HepG2 (cell line): ENCODE measurements around the gene TSC22D1. TPM values are rescaled to one million over a fixed set of nuclear protein-coding genes. Genes with fewer than 3 reads are reported as not detected.

Source experiments
- CHCHD3 ChIP-seq: sonication (generic); formaldehyde crosslinking; IDR thresholded peaks from 2 replicates; pipeline ENCODE4 v1.8.0; 2022; ENCODE audit warnings: mild to moderate bottlenecking, missing genetic modification reagents, moderate library complexity
- ERF ChIP-seq: IDR thresholded peaks from 2 replicates; pipeline ENCODE4 v1.6.1; 2018; ENCODE audit warnings: missing biosample characterization, missing genetic modification reagents
- FOXC1 ChIP-seq: sonication (generic); formaldehyde crosslinking; IDR thresholded peaks from 2 replicates; pipeline ENCODE4 v1.8.0; 2022; ENCODE audit warnings: mild to moderate bottlenecking, missing genetic modification reagents, borderline replicate concordance
- GTF2F1 ChIP-seq: fragments of 150-350 bp; IDR thresholded peaks from 2 replicates; pipeline ENCODE4 v1.6.1; 2014; ENCODE audit warnings: low read length
- IKZF4 ChIP-seq: sonication (generic); formaldehyde crosslinking; IDR thresholded peaks from 2 replicates; pipeline ENCODE4 v1.5.1; 2020; ENCODE audit warnings: borderline replicate concordance, mild to moderate bottlenecking, low read depth, missing genetic modification reagents; ENCODE audit errors: not compliant biosample characterization
- MYC ChIP-seq: sonication (generic); formaldehyde crosslinking; IDR thresholded peaks from 2 replicates; pipeline ENCODE4 v1.9.0; 2021; ENCODE audit warnings: missing genetic modification reagents, borderline replicate concordance
- NR2F6 ChIP-seq, 2 experiments: IDR thresholded peaks; 2 replicates each; pipeline ENCODE4 v1.6.1; 2016; ENCODE audit warnings: antibody characterized with exemption in 1 of 2, mild to moderate bottlenecking in 1 of 2
- NRL ChIP-seq: sonication (generic); formaldehyde crosslinking; IDR thresholded peaks from 2 replicates; pipeline ENCODE4 v1.5.0; 2020; ENCODE audit warnings: missing genetic modification reagents, mild to moderate bottlenecking, moderate library complexity, borderline replicate concordance
- RARA ChIP-seq: IDR thresholded peaks from 2 replicates; pipeline ENCODE4 v1.6.1; 2016; ENCODE audit warnings: missing genetic modification reagents, missing compliant biosample characterization
- TCF12 ChIP-seq, 2 experiments: fragments of 450-650 bp in 1 of 2; sonication (generic) in 1 of 2; formaldehyde crosslinking in 1 of 2; IDR thresholded peaks; 2 replicates each; pipeline versions ENCODE4 v1.6.1 to v1.8.0; 2017 to 2022; ENCODE audit warnings: antibody characterized with exemption in 1 of 2, mild to moderate bottlenecking in 1 of 2, missing genetic modification reagents in 1 of 2, moderate library complexity in 1 of 2
- THAP11 ChIP-seq: IDR thresholded peaks from 2 replicates; pipeline ENCODE4 v1.6.1; 2016; ENCODE audit warnings: missing biosample characterization, missing genetic modification reagents
- ZBTB8A ChIP-seq: sonication (generic); formaldehyde crosslinking; IDR thresholded peaks from 2 replicates; pipeline ENCODE4 v1.4.0; 2020; ENCODE audit warnings: mild to moderate bottlenecking, low read depth, missing genetic modification reagents, borderline replicate concordance
- ZFYVE20 ChIP-seq: sonication (generic); formaldehyde crosslinking; IDR thresholded peaks from 2 replicates; pipeline ENCODE4 v1.8.0; 2023; ENCODE audit warnings: low read depth, mild to moderate bottlenecking, moderate library complexity, missing genetic modification reagents, borderline replicate concordance
- ZNF101 ChIP-seq: sonication (generic); formaldehyde crosslinking; IDR thresholded peaks from 2 replicates; pipeline ENCODE4 v1.4.0; 2020; ENCODE audit warnings: mild to moderate bottlenecking, low read depth, missing genetic modification reagents, borderline replicate concordance
- ZNF180 ChIP-seq: sonication (generic); formaldehyde crosslinking; IDR thresholded peaks from 2 replicates; pipeline ENCODE4 v1.4.0; 2020; ENCODE audit warnings: low read depth, missing genetic modification reagents, borderline replicate concordance
- ZNF879 ChIP-seq: sonication (generic); formaldehyde crosslinking; IDR thresholded peaks from 2 replicates; pipeline ENCODE4 v1.8.1; 2023; ENCODE audit warnings: missing genetic modification reagents
- polyA plus RNA-seq, 8 experiments: library from polyadenylated mRNA; depleted of rRNA in 3 of 8; stranded (reverse) in 7 of 8; unstranded in 1 of 8; fragments of >200 nt; fragmentation: Illumina TruSeq in 4 of 8; extraction: Trizol in 4 of 8; gene quantifications; 2 replicates each; pipeline versions ENCODE4 v1.2.1 to v1.2.3, GENCODE V29; 2011 to 2016; ENCODE audit warnings: low read depth in 4 of 8, missing spikeins in 1 of 8, mixed read lengths in 1 of 8; ENCODE audit not compliant: insufficient read depth in 1 of 8
- total RNA-seq, 5 experiments: library from RNA; depleted of rRNA; stranded (reverse); fragments of >200 nt; fragmentation: Illumina TruSeq; extraction: Trizol; gene quantifications; 2 replicates each; pipeline ENCODE4 v1.2.3, GENCODE V29; 2016; ENCODE audit warnings: low read depth in 1 of 5
- TF ChIP-seq, protein P1 (sequence below): sonication (generic); formaldehyde crosslinking; IDR thresholded peaks from 2 replicates; pipeline ENCODE4 v1.4.0; 2020; ENCODE audit warnings: missing genetic modification reagents
- TF ChIP-seq, protein P2 (sequence below): sonication (generic); formaldehyde crosslinking; IDR thresholded peaks from 2 replicates; pipeline ENCODE4 v1.5.0; 2020; ENCODE audit warnings: missing genetic modification reagents
- TF ChIP-seq, protein P3 (sequence below): sonication (generic); formaldehyde crosslinking; IDR thresholded peaks from 2 replicates; pipeline ENCODE4 v1.4.0; 2020; ENCODE audit warnings: missing genetic modification reagents
- TF ChIP-seq, protein P4 (sequence below): sonication (generic); formaldehyde crosslinking; IDR thresholded peaks from 2 replicates; pipeline ENCODE4 v1.5.1; 2020; ENCODE audit warnings: mild to moderate bottlenecking, missing genetic modification reagents

TSC22D1 gene
- total and polyA plus RNA-seq, 2 of the 13 experiments (the other 11 are each of a cell fraction or from before 2014, with no cell fraction given): 18.4 to 35.7 TPM

DNA sequence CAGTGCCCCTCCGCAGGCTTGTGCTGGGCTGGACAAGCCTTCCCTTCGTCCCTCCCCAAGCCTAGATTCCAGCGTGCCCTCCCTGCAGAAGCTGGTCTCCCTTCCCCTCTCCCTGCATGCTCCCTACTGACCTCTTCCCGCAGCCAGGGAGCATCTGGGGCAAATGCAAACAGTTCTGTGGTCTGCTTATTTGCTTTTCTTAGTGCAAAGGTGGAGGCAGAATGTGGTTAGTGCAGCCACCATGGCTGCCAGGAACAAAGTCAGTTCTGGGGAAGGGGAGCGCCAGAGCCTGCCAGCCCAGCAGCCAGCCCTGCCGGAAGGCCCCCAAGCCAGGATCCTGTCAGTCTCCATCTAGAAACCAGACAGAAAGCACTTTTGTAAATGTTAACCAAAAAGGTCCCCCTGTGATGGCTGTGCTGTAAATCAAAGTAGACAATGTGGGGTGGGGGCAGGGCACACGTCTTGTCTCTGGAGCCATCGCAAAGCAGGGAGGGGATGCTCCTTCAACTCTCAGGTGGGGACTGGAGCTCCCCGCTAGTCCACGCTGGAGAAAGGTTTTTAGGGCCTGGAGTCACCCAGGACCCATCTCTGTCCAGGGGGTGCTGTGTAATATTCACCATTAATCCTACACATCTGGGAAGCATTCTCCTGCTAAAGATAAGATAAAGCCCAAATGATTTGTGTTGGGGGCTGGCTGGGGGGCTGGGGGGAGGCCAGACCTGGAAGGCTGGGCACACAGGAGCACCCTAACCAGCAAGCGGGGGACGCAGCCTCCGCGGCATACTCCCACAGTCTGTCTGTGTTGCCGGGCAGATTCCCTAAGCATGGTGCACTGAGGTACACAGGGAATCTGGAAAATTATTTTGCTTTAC is 171.6 kb downstream of the TSC22D1 start (continued):
- TF ChIP-seq, protein P1, sequence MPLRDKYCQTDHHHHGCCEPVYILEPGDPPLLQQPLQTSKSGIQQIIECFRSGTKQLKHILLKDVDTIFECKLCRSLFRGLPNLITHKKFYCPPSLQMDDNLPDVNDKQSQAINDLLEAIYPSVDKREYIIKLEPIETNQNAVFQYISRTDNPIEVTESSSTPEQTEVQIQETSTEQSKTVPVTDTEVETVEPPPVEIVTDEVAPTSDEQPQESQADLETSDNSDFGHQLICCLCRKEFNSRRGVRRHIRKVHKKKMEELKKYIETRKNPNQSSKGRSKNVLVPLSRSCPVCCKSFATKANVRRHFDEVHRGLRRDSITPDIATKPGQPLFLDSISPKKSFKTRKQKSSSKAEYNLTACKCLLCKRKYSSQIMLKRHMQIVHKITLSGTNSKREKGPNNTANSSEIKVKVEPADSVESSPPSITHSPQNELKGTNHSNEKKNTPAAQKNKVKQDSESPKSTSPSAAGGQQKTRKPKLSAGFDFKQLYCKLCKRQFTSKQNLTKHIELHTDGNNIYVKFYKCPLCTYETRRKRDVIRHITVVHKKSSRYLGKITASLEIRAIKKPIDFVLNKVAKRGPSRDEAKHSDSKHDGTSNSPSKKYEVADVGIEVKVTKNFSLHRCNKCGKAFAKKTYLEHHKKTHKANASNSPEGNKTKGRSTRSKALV: peak; percentile 36; the same call in 1 of the 2 replicates
- TF ChIP-seq THAP11 (CRISPR knock-in tag) (peak; percentile 63; the same call in 1 of the 2 replicates), ZNF180 (CRISPR knock-in tag) (no peak), ZFYVE20 (CRISPR knock-in tag) (no peak), GTF2F1 (no peak), ZBTB8A (no peak), CHCHD3 (CRISPR knock-in tag) (no peak), MYC (peak; percentile 75; the same call in 1 of the 2 replicates), ZNF879 (CRISPR knock-in tag) (peak; percentile 39; the same call in 1 of the 2 replicates), TCF12 (IDR thresholded peaks at IDR 0.05) (no peak), TCF12 (CRISPR knock-in tag; IDR thresholded peaks at IDR 0.05) (no peak), ZNF101 (CRISPR knock-in tag) (no peak), RARA (peak; percentile 92), NRL (CRISPR knock-in tag) (no peak), NR2F6 (IDR thresholded peaks at IDR 0.05) (peak; percentile 93), NR2F6 (CRISPR knock-in tag; IDR thresholded peaks at IDR 0.05) (peak; percentile 96), FOXC1 (CRISPR knock-in tag) (no peak; the same call in 1 of the 2 replicates), IKZF4 (CRISPR knock-in tag) (peak; percentile 72), ERF (CRISPR knock-in tag) (peak; percentile 77; the same call in 1 of the 2 replicates)
- TF ChIP-seq, protein P2, sequence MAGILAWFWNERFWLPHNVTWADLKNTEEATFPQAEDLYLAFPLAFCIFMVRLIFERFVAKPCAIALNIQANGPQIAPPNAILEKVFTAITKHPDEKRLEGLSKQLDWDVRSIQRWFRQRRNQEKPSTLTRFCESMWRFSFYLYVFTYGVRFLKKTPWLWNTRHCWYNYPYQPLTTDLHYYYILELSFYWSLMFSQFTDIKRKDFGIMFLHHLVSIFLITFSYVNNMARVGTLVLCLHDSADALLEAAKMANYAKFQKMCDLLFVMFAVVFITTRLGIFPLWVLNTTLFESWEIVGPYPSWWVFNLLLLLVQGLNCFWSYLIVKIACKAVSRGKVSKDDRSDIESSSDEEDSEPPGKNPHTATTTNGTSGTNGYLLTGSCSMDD (CRISPR knock-in tag): no peak
- TF ChIP-seq, protein P3, sequence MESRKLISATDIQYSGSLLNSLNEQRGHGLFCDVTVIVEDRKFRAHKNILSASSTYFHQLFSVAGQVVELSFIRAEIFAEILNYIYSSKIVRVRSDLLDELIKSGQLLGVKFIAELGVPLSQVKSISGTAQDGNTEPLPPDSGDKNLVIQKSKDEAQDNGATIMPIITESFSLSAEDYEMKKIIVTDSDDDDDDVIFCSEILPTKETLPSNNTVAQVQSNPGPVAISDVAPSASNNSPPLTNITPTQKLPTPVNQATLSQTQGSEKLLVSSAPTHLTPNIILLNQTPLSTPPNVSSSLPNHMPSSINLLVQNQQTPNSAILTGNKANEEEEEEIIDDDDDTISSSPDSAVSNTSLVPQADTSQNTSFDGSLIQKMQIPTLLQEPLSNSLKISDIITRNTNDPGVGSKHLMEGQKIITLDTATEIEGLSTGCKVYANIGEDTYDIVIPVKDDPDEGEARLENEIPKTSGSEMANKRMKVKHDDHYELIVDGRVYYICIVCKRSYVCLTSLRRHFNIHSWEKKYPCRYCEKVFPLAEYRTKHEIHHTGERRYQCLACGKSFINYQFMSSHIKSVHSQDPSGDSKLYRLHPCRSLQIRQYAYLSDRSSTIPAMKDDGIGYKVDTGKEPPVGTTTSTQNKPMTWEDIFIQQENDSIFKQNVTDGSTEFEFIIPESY (CRISPR knock-in tag): peak; percentile 56; the same call in 1 of the 2 replicates
- TF ChIP-seq, protein P4, sequence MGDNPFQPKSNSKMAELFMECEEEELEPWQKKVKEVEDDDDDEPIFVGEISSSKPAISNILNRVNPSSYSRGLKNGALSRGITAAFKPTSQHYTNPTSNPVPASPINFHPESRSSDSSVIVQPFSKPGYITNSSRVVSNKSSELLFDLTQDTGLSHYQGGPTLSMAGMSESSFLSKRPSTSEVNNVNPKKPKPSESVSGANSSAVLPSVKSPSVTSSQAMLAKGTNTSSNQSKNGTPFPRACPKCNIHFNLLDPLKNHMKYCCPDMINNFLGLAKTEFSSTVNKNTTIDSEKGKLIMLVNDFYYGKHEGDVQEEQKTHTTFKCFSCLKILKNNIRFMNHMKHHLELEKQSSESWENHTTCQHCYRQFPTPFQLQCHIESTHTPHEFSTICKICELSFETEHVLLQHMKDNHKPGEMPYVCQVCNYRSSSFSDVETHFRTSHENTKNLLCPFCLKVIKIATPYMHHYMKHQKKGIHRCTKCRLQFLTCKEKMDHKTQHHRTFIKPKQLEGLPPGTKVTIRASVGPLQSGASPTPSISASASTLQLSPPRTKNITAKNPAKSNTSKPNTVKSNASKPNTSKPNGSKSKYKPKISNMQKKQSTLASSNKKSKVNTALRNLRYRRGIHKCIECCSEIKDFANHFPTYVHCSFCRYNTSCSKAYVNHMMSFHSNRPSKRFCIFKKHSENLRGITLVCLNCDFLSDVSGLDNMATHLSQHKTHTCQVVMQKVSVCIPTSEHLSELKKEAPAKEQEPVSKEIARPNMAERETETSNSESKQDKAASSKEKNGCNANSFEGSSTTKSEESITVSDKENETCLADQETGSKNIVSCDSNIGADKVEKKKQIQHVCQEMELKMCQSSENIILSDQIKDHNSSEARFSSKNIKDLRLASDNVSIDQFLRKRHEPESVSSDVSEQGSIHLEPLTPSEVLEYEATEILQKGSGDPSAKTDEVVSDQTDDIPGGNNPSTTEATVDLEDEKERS (CRISPR knock-in tag): no peak
